Psoas muscle (tissue), 8 donors: ENCODE data around the gene CACNA1D. TPM values are rescaled to one million over a fixed set of nuclear protein-coding genes. Genes with fewer than 3 reads are reported as not detected.

Experiments
- ATAC-seq, 4 donors: fragments of 200-7000 bp; cut with Tn5 transposase; one replicate each; pipeline ENCODE4 v1.9.1; 2020; ENCODE audit warnings: moderate library complexity in 3 of 4, mild to moderate bottlenecking in 2 of 4
- DNase-seq, 2 donors: peaks; one replicate each; pipeline ENCODE4 v3.0.0-alpha.2; 2020
- H3K27ac ChIP-seq: fragments of 200-600 bp; one replicate; pipeline ENCODE4 v1.8.0; 2022
- H3K27me3 ChIP-seq, 3 donors: fragments of 200-600 bp in 1 of 3; one replicate each; pipeline versions ENCODE4 v1.6.1 to v1.8.0; 2013 to 2022; ENCODE audit warnings: low read length in 2 of 3, mild to moderate bottlenecking in 2 of 3, moderate library complexity in 1 of 3; ENCODE audit not compliant: insufficient read depth in 3 of 3
- H3K36me3 ChIP-seq, 2 donors: fragments of 200-600 bp in 1 of 2; one replicate each; pipeline versions ENCODE4 v1.6.1 to v1.8.0; 2013 to 2022; ENCODE audit warnings: low read depth in 1 of 2, mild to moderate bottlenecking in 1 of 2, moderate library complexity in 1 of 2; ENCODE audit not compliant: insufficient read depth in 1 of 2
- H3K4me1 ChIP-seq: fragments of 200-600 bp; one replicate; pipeline ENCODE4 v1.8.0; 2022
- H3K4me3 ChIP-seq: fragments of 200-600 bp; one replicate; pipeline ENCODE4 v1.8.0; 2022; ENCODE audit warnings: mild to moderate bottlenecking
- H3K9me3 ChIP-seq: fragments of 200-600 bp; one replicate; pipeline ENCODE4 v1.8.0; 2022
- WGBS, 3 donors: extraction: QIAGEN DNeasy Blood & Tissue Kit; methylation state at CpG; one replicate each; pipeline versions ENCODE4 v1.1.6 to v1.1.7; 2013; 5-methylcytosine and 5-hydroxymethylcytosine counted together
- intact Hi-C, 2 donors: fragments of 100-400 bp; cut with DNase I; formaldehyde crosslinking; loops; one replicate each; pipeline versions ENCODE4 v1.11.0 to v1.14.2; 2022
- polyA plus RNA-seq, 3 donors: library from polyadenylated mRNA; stranded (reverse); fragments of 200-250 nt; gene quantifications; one replicate each; pipeline ENCODE4 v1.2.3, GENCODE V29; 2013
- total RNA-seq, 4 donors: library from RNA; stranded (reverse); fragmentation: NEBNext Ultra II Directional in 2 of 4; extraction: Animal tissue kit (Norgen Biotek cat#: 25700) in 2 of 4; gene quantifications; one replicate each; pipeline versions ENCODE4 v1.2.1 to v1.2.4, GENCODE V29; 2021 to 2023
- TF ChIP-seq, protein P1 (sequence below): fragments of 200-600 bp; IDR thresholded peaks from one replicate; pipeline ENCODE4 v1.8.0; 2022; ENCODE audit warnings: antibody characterized with exemption
- donor health status: healthy with polysubstance abuse.
- donor health status: DM: no; HTN: no; CAD: no; lungs with moderate emphysema.
- donor health status: Bipolar disorder and iron deficiency.
- donor health status: healthy.
- donor health status: DM: yes; HTN: yes; CAD: no.
- donor health status: DM: no; HTN: no; CAD: no.
- donor health status: DM: no; HTN: no; CAD: no.
- donor health status: DM: yes; HTN: yes; CAD: no.

Gene CACNA1D
- total and polyA plus RNA-seq, 7 donors = 0.05 to 0.82 (median 0.28) TPM; not detected in 2

DNA sequence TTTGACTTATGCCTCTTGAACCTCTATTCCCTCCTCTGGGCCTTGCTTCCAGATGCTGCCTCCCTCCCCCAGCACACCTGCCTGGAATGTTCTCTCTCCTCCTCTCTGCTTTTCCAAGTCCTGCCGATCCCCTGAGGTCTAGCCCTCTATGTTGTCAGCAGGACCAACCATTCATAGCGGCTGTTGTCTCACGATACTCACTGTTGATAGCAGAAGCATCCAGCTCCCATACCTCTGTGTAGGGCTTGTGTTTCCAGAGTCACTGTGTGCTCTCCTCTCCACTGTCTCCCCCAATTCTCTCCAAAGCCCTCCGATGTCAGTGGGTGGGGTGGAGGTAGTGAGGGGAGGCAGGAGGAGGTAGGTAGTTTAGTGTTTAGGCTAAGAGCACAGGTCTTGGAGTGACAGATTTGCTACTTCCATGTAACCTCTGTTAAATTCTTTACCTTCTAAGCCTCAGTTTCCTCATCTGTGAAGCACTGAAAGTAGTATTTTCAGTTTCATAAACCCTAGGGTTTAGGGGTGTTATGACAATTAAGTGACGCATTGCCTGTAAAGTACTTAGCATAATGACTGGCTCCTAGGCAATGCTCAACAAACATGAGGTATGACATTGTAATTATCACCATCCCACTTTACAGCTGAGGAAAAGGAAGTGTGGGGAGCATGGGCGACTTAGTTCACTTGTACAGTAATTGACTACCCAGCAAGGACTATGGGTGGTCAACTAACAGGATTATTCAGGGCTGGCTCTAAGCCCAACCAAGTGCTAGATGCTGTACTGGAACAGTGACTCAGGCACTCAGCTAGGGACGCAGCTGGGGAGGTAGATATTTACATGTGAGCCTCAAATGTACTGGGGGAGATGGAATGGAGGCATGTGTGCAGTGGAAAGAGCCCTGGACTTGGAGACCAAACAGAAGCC, 122.8 kb downstream of the CACNA1D start:
- H3K4me3 ChIP-seq = no peak overlapping the region
- no peak overlapping the region for H3K27ac ChIP-seq
- WGBS, 3 donors = 80 to 84% (median 81%) methylated on average over 7 of the region's 7 CpGs
- no peaks in the 10 kb centered on the region for H3K36me3 ChIP-seq
- H3K9me3 ChIP-seq = no peaks in the 10 kb centered on the region
- TF ChIP-seq, protein P1, sequence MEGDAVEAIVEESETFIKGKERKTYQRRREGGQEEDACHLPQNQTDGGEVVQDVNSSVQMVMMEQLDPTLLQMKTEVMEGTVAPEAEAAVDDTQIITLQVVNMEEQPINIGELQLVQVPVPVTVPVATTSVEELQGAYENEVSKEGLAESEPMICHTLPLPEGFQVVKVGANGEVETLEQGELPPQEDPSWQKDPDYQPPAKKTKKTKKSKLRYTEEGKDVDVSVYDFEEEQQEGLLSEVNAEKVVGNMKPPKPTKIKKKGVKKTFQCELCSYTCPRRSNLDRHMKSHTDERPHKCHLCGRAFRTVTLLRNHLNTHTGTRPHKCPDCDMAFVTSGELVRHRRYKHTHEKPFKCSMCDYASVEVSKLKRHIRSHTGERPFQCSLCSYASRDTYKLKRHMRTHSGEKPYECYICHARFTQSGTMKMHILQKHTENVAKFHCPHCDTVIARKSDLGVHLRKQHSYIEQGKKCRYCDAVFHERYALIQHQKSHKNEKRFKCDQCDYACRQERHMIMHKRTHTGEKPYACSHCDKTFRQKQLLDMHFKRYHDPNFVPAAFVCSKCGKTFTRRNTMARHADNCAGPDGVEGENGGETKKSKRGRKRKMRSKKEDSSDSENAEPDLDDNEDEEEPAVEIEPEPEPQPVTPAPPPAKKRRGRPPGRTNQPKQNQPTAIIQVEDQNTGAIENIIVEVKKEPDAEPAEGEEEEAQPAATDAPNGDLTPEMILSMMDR = no peak
- H3K4me1 ChIP-seq = no peaks in the 10 kb centered on the region
- no peak for ATAC-seq
- intact Hi-C loops = no loop called here
- peaks cover 0 to 11% (median 0%) of the 10 kb centered on the region in 3 donors for H3K27me3 ChIP-seq
- DNase-seq = no peak

DNA sequence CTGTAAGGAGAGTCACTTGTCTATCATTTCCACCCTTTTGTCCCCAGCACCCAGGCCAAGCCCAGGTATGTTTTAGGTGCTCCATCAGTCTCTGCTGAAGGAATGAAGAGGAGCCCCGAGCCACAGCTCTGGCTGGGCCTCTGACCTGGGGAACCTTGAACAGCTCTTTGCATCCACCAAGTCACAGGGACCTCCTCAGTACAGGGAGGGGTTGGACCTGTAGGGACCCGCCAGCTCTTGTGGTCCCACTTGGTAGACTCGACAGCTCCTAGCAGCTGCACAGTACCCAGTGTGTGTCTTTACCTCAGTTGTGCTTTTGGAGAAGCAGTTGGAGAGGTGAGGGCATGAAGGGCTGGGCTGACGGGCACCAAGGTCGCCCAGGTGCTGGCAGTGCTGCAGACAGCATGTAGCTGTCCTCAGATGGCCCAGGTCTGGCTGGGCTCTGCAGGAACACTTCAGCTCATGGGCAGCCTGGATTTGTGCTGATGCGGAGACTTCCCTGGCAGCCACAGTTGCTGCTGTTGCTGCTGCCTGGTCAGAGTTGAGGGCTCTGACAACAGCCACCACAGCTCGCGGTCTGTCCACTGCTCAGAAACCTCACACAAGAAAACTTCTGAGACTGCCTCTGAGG, 123.6 kb downstream of the CACNA1D start:
- H3K27me3 ChIP-seq = peaks cover 0 to 13% (median 0%) of the 10 kb centered on the region in 3 donors
- no peak overlapping the region for H3K27ac ChIP-seq
- H3K36me3 ChIP-seq = no peaks in the 10 kb centered on the region
- H3K4me1 ChIP-seq = no peaks in the 10 kb centered on the region
- no peaks in the 10 kb centered on the region for H3K9me3 ChIP-seq
- ATAC-seq (no peak), DNase-seq (no peak)
- WGBS, 3 donors = 65 to 86% (median 69%) methylated on average over 8 of the region's 8 CpGs
- H3K4me3 ChIP-seq = no peak overlapping the region
- intact Hi-C loops = no loop called here
- TF ChIP-seq, protein P1 = no peak

DNA sequence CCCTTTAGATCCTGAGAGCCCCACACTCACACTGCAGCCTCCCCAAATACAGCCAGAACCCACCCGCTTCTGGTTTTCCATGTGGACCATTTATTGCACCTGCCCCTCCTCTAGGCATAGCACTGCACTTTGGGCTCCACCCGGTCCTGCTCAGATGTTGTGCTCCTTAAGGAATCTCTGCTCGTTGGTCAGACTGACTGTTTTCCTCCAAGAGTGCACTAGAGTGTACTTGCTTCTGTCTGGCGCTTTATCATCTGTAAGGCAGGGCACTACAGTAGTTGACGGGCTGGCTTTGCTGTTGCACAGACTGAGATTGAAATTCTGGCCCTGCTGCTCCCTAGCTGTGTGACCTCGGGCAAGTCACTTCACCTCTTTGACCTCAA, 124.1 kb downstream of the CACNA1D start:
- ATAC-seq = no peak
- H3K27me3 ChIP-seq = peaks cover 0 to 13% (median 0%) of the 10 kb centered on the region in 3 donors
- DNase-seq = no peak
- TF ChIP-seq, protein P1 = no peak
- H3K36me3 ChIP-seq = no peaks in the 10 kb centered on the region
- H3K4me1 ChIP-seq = no peaks in the 10 kb centered on the region
- H3K4me3 ChIP-seq = no peak overlapping the region
- no peaks in the 10 kb centered on the region for H3K9me3 ChIP-seq
- 62 to 65% (median 65%) methylated on average over 6 of the region's 6 CpGs for WGBS, 3 donors
- intact Hi-C loops = no loop called here
- no peak overlapping the region for H3K27ac ChIP-seq

DNA sequence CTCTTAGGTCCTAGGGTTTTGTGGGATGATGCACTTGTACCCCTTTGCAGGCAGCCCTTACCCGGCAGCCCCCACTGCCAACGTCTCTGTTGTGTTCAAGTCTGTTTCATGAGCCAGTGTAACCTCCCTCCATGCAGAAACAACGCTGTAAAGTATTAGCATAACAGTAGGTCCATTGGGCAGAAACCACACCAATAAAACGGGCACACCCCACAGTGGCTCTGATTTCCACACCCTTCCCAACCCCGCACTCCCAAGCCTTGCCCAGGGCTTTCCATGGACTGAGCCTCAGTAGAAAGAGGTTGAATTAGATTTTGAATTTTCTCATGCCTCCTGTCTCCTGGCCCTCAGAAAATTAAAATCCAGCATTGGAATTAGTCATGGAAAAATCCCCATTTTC, 124.5 kb downstream of the CACNA1D start:
- TF ChIP-seq, protein P1 = no peak
- no peaks in the 10 kb centered on the region for H3K9me3 ChIP-seq
- H3K36me3 ChIP-seq = no peaks in the 10 kb centered on the region
- no peak for DNase-seq
- no peak overlapping the region for H3K4me3 ChIP-seq
- 61 to 69% (median 63%) methylated on average over 5 of the region's 5 CpGs for WGBS, 3 donors
- H3K27ac ChIP-seq = no peak overlapping the region
- no peak for ATAC-seq
- intact Hi-C loops = no loop called here
- H3K4me1 ChIP-seq = no peaks in the 10 kb centered on the region
- H3K27me3 ChIP-seq = peaks cover 0 to 13% (median 0%) of the 10 kb centered on the region in 3 donors
